ENCODE measurements around the gene KCNE4.

DNA sequence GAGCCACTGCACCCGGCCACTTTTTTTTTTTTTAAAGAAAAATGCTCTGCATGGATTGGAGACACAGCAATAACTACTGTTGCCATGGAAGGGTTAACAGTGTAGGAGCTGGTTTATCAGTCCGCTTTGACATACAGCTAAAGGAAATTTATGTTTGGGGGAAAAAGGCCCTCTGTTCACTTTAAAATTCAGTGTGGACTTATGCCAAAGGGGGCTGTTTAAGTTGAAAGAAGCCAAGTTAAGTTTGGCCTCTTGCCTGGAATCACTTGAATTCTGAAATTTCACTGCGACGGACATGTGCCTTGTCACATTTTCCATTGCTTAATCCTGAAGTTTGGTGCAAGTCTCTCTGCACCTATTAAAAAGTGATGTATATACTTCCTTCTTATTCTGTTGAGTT lies 3.1 kb downstream of the KCNE4 start:
- TF ChIP-seq, protein P1, sequence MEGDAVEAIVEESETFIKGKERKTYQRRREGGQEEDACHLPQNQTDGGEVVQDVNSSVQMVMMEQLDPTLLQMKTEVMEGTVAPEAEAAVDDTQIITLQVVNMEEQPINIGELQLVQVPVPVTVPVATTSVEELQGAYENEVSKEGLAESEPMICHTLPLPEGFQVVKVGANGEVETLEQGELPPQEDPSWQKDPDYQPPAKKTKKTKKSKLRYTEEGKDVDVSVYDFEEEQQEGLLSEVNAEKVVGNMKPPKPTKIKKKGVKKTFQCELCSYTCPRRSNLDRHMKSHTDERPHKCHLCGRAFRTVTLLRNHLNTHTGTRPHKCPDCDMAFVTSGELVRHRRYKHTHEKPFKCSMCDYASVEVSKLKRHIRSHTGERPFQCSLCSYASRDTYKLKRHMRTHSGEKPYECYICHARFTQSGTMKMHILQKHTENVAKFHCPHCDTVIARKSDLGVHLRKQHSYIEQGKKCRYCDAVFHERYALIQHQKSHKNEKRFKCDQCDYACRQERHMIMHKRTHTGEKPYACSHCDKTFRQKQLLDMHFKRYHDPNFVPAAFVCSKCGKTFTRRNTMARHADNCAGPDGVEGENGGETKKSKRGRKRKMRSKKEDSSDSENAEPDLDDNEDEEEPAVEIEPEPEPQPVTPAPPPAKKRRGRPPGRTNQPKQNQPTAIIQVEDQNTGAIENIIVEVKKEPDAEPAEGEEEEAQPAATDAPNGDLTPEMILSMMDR (IDR thresholded peaks at IDR 0.05), result no peak
- no peak for TF ChIP-seq POLR2AphosphoS5 (IDR thresholded peaks at IDR 0.05)

All from prostate gland (tissue), 2 donors.